Fibroblast of the aortic adventitia (primary cell): Measurements from ENCODE around the gene SLTM. TPM values are rescaled to one million over a fixed set of nuclear protein-coding genes. Genes with fewer than 3 reads are reported as not detected.

Source experiments
- DNase-seq: peaks from one replicate; pipeline ENCODE4 v3.0.0-alpha.2; 2010; ENCODE audit warnings: low read depth
- H3K4me3 ChIP-seq: 2 replicates; pipeline ENCODE4 v1.5.1; 2011; ENCODE audit warnings: low read depth, mild to moderate bottlenecking, control low read depth, low read length, moderate library complexity
- total RNA-seq: library from RNA; depleted of rRNA; stranded (reverse); fragments of >200 nt; gene quantifications from 2 replicates; pipeline ENCODE4 v1.2.3, GENCODE V29; 2012; ENCODE audit warnings: low replicate concordance
- TF ChIP-seq, protein P1 (sequence below): IDR thresholded peaks from 2 replicates; pipeline ENCODE4 v1.5.1; 2011; ENCODE audit warnings: mild to moderate bottlenecking, low read length, control low read depth, inconsistent platforms; ENCODE audit not compliant: insufficient read depth

The SLTM gene
- 68.5 and 147 TPM in 2 replicates for total RNA-seq

GRCh38 chr15:58933281-58934113 is at the start of gene SLTM:
Gene SLTM, minus strand, starts transcription at chr15:58933679. Its CDS starts 114 bp downstream, at chr15:58933565.
- TF ChIP-seq, protein P1, sequence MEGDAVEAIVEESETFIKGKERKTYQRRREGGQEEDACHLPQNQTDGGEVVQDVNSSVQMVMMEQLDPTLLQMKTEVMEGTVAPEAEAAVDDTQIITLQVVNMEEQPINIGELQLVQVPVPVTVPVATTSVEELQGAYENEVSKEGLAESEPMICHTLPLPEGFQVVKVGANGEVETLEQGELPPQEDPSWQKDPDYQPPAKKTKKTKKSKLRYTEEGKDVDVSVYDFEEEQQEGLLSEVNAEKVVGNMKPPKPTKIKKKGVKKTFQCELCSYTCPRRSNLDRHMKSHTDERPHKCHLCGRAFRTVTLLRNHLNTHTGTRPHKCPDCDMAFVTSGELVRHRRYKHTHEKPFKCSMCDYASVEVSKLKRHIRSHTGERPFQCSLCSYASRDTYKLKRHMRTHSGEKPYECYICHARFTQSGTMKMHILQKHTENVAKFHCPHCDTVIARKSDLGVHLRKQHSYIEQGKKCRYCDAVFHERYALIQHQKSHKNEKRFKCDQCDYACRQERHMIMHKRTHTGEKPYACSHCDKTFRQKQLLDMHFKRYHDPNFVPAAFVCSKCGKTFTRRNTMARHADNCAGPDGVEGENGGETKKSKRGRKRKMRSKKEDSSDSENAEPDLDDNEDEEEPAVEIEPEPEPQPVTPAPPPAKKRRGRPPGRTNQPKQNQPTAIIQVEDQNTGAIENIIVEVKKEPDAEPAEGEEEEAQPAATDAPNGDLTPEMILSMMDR, result peak; percentile 41
- peak; percentile 93 for DNase-seq
- peak within 1 kb of the TSS; percentile 89 for H3K4me3 ChIP-seq

DNA sequence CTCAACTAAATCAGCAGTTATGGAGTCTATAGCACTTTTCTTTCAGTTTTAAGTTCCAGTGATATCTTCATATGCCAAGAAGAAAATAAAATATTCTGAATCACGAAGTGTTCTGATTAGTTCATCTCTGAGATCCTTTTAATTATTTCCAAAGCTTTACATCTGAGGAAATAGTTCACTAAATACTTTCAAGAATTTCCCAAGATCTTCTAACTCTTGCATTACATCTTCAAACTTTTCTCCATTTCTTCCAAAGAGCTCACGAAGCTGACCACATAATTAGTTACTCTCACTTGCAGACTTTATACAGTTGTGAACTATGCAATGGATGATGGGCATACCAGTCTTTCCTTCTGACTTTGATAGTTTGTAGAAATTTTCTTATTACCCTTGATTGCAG is 49.8 kb upstream of the SLTM start:
- no peak overlapping the region for H3K4me3 ChIP-seq
- DNase-seq, result no peak
- TF ChIP-seq, protein P1, result no peak

DNA sequence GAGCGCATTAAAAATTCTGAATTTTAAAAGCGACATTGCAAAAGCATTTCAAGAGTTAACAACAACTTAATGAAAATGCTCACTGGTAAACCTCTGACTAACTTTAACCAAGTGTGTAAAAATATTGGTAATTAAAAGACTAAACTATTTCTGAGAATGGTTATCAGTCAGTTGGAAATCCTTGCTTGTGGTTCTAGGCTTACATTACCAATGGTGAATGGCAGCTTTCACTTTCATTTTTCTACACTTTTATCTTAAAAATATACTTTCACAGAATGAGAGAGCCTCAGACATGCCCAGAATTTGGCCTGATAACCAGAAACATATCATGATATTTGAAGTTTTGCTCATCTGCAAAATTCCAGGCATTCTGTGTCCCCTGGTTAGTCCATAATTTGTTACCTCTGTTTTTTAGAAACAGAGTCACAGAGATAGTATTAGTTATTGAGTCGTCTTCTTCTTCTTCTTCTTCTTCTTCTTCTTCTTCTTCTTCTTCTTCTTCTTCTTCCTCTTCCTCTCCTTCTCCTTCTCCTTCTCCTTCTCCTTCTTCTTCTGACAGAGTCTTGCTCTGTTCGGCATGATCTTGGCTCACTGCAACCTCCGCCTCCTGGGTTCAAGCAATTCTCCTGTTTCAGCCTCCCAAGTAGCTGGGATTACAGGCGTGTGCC is 48.5 kb upstream of the SLTM start:
- H3K4me3 ChIP-seq, result no peak overlapping the region
- TF ChIP-seq, protein P1, result no peak
- DNase-seq, result no peak

- no peak overlapping the region for H3K4me3 ChIP-seq
- peak; percentile 71 for DNase-seq
- TF ChIP-seq, protein P1, result peak; percentile 38
These were observed 47.0 kb upstream of the SLTM start for GRCh38 chr15:58980351-58980939.

DNA sequence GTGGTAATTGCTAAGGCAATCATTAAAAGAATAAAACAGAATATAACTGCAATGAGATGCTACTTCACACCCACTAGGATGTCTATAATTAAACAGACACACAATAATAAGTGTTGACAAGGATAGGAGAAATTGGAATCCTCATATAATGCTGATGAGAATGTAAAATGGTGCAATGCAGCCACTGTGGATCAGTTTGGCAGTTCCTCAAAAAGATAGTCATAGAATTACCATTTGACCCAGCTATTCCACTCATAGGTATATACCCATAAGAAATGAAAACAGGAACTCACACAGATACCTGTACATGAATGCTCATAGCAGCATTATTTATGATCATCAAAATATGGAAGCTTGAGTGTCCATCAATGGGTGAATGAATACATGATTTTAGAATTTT is 44.4 kb upstream of the SLTM start:
- TF ChIP-seq, protein P1, result no peak
- DNase-seq, result no peak
- no peak overlapping the region for H3K4me3 ChIP-seq

- TF ChIP-seq, protein P1, result no peak
- DNase-seq, result no peak
- H3K4me3 ChIP-seq, result no peak overlapping the region
These were observed 34.0 kb upstream of the SLTM start for GRCh38 chr15:58967479-58967878.
